ENCODE measurements around the gene OR5B3.
"Not testable (repeated sequence)": the region's sequence is repeated elsewhere in the genome, so short reads cannot be mapped to it uniquely, and the experiment has no call there.

The OR5B3 gene

GRCh38 chr11:58406774-58407173 lies at the start of gene OR5B3:
TSS of gene OR5B3 (minus strand) at chr11:58406874. CDS start at chr11:58403409, 3,465 bp downstream.
- DNase-seq = no peak

GRCh38 chr11:58451585-58451984 lies 44.9 kb upstream of the OR5B3 start:
- DNase-seq = no peak

GRCh38 chr11:58446294-58446693 lies 39.6 kb upstream of the OR5B3 start:
- no peak for DNase-seq

GRCh38 chr11:58444300-58444699 lies 37.6 kb upstream of the OR5B3 start:
- DNase-seq = no peak

- DNase-seq = no peak
These were observed 35.5 kb upstream of the OR5B3 start, which contains the start of gene OR5B12 for GRCh38 chr11:58442136-58442535. TSS of gene OR5B12 (minus strand) at chr11:58442236. CDS start at chr11:58440151, 2,085 bp downstream.

- no peak for DNase-seq
These were observed 31.8 kb upstream of the OR5B3 start for GRCh38 chr11:58438486-58438885.

GRCh38 chr11:58434217-58434616 lies 27.5 kb upstream of the OR5B3 start:
- DNase-seq = no peak

GRCh38 chr11:58433638-58434203 lies 27.0 kb upstream of the OR5B3 start:
- DNase-seq = no peak

- DNase-seq = no peak
These were observed 22.6 kb upstream of the OR5B3 start for GRCh38 chr11:58429273-58429672.

GRCh38 chr11:58428021-58428420 lies 21.3 kb upstream of the OR5B3 start, which contains the start of gene OR5B2:
TSS of gene OR5B2 (minus strand) at chr11:58428121. CDS start at chr11:58423261, 4,860 bp downstream.
- DNase-seq = no peak

GRCh38 chr11:58399622-58400021 lies 7.1 kb downstream of the OR5B3 start:
- DNase-seq = not testable (repeated sequence)

GRCh38 chr11:58395581-58395980 lies 11.1 kb downstream of the OR5B3 start:
- no peak for DNase-seq

- no peak for DNase-seq
These were observed 12.5 kb downstream of the OR5B3 start for GRCh38 chr11:58394195-58394594.

- no peak for DNase-seq
These were observed 13.9 kb downstream of the OR5B3 start for GRCh38 chr11:58392746-58393145.

- no peak for DNase-seq
These were observed 14.8 kb downstream of the OR5B3 start for GRCh38 chr11:58391879-58392278.

GRCh38 chr11:58390551-58391063 lies 16.1 kb downstream of the OR5B3 start:
- DNase-seq = no peak

- DNase-seq = no peak
These were observed 47.7 kb downstream of the OR5B3 start, which contains the start of gene OR5B17 for GRCh38 chr11:58358969-58359368. TSS of gene OR5B17 (minus strand) at chr11:58359069. CDS start at chr11:58359069, 0 bp downstream.

GRCh38 chr11:58354727-58355126 lies 51.9 kb downstream of the OR5B3 start:
- DNase-seq = no peak
